HCT116 (cell line): Measurements from ENCODE around the gene FAM170B. TPM values are rescaled to one million over a fixed set of nuclear protein-coding genes. Genes with fewer than 3 reads are reported as not detected.

Experiments
- ATAC-seq: fragments of 200-7000 bp; cut with Tn5 transposase; 2 replicates; pipeline ENCODE4 v1.9.1; 2020; ENCODE audit warnings: mild to moderate bottlenecking, moderate library complexity
- BruUV-seq: library from RNA; stranded (reverse); fragments of 400-500 nt; replicated peaks from 2 replicates; lab custom pipeline; 2021; lab: Mats Ljungman, UMichigan
- CTCF ChIA-PET: fragments of 300-600 bp; sonication (Branson Sonifier 250); formaldehyde crosslinking; loops from one replicate; lab custom pipeline; 2021; ENCODE audit warnings: antibody characterized with exemption; lab: Charles Lee
- POLR2A ChIA-PET: fragments of 300-600, 350-600 bp; sonication (Branson Sonifier 250); formaldehyde crosslinking; loops from one replicate; lab custom pipeline; 2021; ENCODE audit warnings: antibody characterized with exemption; lab: Charles Lee
- RAD21 ChIA-PET, 2 experiments: fragments of 300-600 bp; sonication (Branson Sonifier 250); formaldehyde crosslinking; loops; one replicate each; lab custom pipeline; 2023; ENCODE audit warnings: low total read pairs in 2 of 2; ENCODE audit not compliant: uncharacterized antibody in 2 of 2, unreplicated experiment in 2 of 2, low non-redundant PET in 1 of 2; lab: Charles Lee
- DNase-seq: peaks from one replicate; pipeline ENCODE4 v3.0.0-alpha.2; 2010; ENCODE audit warnings: low read depth, low spot score
- H2AFZ ChIP-seq: fragments of 200-600 bp; shearing (Covaris generic), sonication (generic); 2 replicates; pipeline ENCODE4 v1.6.1; 2017; ENCODE audit warnings: low read depth, mixed run types, mixed read lengths, antibody characterized with exemption, low read length; ENCODE audit not compliant: poor library complexity, severe bottlenecking
- H3K27ac ChIP-seq: 2 replicates; pipeline ENCODE4 v1.5.1; 2012; ENCODE audit warnings: low read depth, low read length
- H3K27me3 ChIP-seq: fragments of 200-600 bp; sonication (generic); 2 replicates; pipeline ENCODE4 v1.6.1; 2016; ENCODE audit warnings: mixed run types, low read length, mixed read lengths; ENCODE audit not compliant: insufficient read depth
- H3K36me3 ChIP-seq, 2 experiments: fragments of 200-500 bp in 1 of 2; fragments of 200-600 bp in 1 of 2; sonication (Bioruptor generic) in 1 of 2; sonication (generic) in 1 of 2; 2 replicates each; pipeline versions ENCODE4 v1.5.1 to v1.6.1; 2014 to 2016; ENCODE audit warnings: low read length in 2 of 2, inconsistent platforms in 1 of 2, mixed read lengths in 1 of 2, mixed run types in 1 of 2; ENCODE audit not compliant: insufficient read depth in 2 of 2, control insufficient read depth in 1 of 2
- H3K4me1 ChIP-seq, 2 experiments: fragments of 200-600 bp in 1 of 2; sonication (generic) in 1 of 2; 2 replicates each; pipeline versions ENCODE4 v1.5.1 to v1.6.1; 2012 to 2017; ENCODE audit warnings: low read length in 2 of 2, inconsistent platforms in 1 of 2, mild to moderate bottlenecking in 1 of 2, mixed read lengths in 1 of 2, mixed run types in 1 of 2, moderate library complexity in 1 of 2; ENCODE audit not compliant: insufficient read depth in 2 of 2, control insufficient read depth in 1 of 2
- H3K4me2 ChIP-seq: fragments of 200-600 bp; sonication (generic); 2 replicates; pipeline ENCODE4 v1.6.1; 2017; ENCODE audit warnings: mixed run types, low read length, mixed read lengths
- H3K4me3 ChIP-seq, 2 experiments: fragments of 200-600 bp in 1 of 2; sonication (generic) in 1 of 2; replicated peaks in 1 of 2; 2 replicates each; pipeline ENCODE4 v1.5.1; 2011 to 2016; ENCODE audit warnings: low read length in 2 of 2, control low read depth in 1 of 2, low read depth in 1 of 2, mild to moderate bottlenecking in 1 of 2, mixed read lengths in 1 of 2, mixed run types in 1 of 2
- H3K79me2 ChIP-seq: fragments of 200-600 bp; sonication (generic); 2 replicates; pipeline ENCODE4 v1.6.1; 2017; ENCODE audit warnings: mild to moderate bottlenecking, mixed run types, low read length, moderate library complexity, mixed read lengths; ENCODE audit not compliant: insufficient read depth
- H3K9ac ChIP-seq: fragments of 200-600 bp; sonication (generic); 2 replicates; pipeline ENCODE4 v1.6.1; 2016; ENCODE audit warnings: low read length, mixed read lengths
- H3K9me2 ChIP-seq: fragments of 200-600 bp; sonication (generic), shearing (Covaris generic); 2 replicates; pipeline ENCODE4 v1.6.1; 2017; ENCODE audit warnings: mixed run types, mild to moderate bottlenecking, moderate library complexity; ENCODE audit not compliant: insufficient read depth
- H3K9me3 ChIP-seq, 2 experiments: fragments of 200-500 bp in 1 of 2; fragments of 200-600 bp in 1 of 2; sonication (Bioruptor generic) in 1 of 2; sonication (generic) in 1 of 2; 2 replicates each; pipeline ENCODE4 v1.6.1; 2014 to 2017; ENCODE audit warnings: low read length in 2 of 2, mixed read lengths in 2 of 2, inconsistent platforms in 1 of 2, low read depth in 1 of 2, mild to moderate bottlenecking in 1 of 2, mixed run types in 1 of 2, moderate library complexity in 1 of 2; ENCODE audit not compliant: control insufficient read depth in 1 of 2, insufficient read depth in 1 of 2
- H4K20me1 ChIP-seq: fragments of 200-600 bp; sonication (generic), shearing (Covaris generic); 2 replicates; pipeline ENCODE4 v1.6.1; 2017; ENCODE audit warnings: mixed run types, mild to moderate bottlenecking, moderate library complexity; ENCODE audit not compliant: insufficient read depth
- CBX3 ChIP-seq: IDR thresholded peaks from 2 replicates; pipeline ENCODE4 v1.6.1; 2012; ENCODE audit warnings: low read depth
- CEBPB ChIP-seq: IDR thresholded peaks from 2 replicates; pipeline ENCODE4 v1.6.1; 2012; ENCODE audit warnings: low read depth
- EGR1 ChIP-seq: IDR thresholded peaks from 2 replicates; pipeline ENCODE4 v1.6.1; 2012; ENCODE audit warnings: low read depth
- ELF1 ChIP-seq: IDR thresholded peaks from 2 replicates; pipeline ENCODE4 v1.6.1; 2012; ENCODE audit warnings: low read depth, borderline replicate concordance
- EZH2 ChIP-seq: fragments of 200-600 bp; sonication (generic); IDR thresholded peaks from 2 replicates; pipeline ENCODE4 v1.6.1; 2017; ENCODE audit warnings: antibody characterized with exemption, mixed run types
- JUND ChIP-seq: IDR thresholded peaks from 2 replicates; pipeline ENCODE4 v1.6.1; 2012
- POLR2A ChIP-seq: IDR thresholded peaks from 2 replicates; pipeline ENCODE4 v1.7.0; 2011; ENCODE audit warnings: borderline replicate concordance; ENCODE audit not compliant: insufficient read depth, insufficient read length; ENCODE audit errors: extremely low read depth
- POLR2AphosphoS5 ChIP-seq: IDR thresholded peaks from 2 replicates; pipeline ENCODE4 v1.6.1; 2011; ENCODE audit warnings: mild to moderate bottlenecking, low read depth, low read length, moderate library complexity
- RAD21 ChIP-seq: IDR thresholded peaks from 2 replicates; pipeline ENCODE4 v1.6.1; 2012; ENCODE audit warnings: low read depth, mild to moderate bottlenecking
- SIN3A ChIP-seq: IDR thresholded peaks from 2 replicates; pipeline ENCODE4 v1.6.1; 2012; ENCODE audit warnings: low read depth
- SP1 ChIP-seq: IDR thresholded peaks from 2 replicates; pipeline ENCODE4 v1.6.1; 2012; ENCODE audit warnings: low read depth
- SRF ChIP-seq: IDR thresholded peaks from 2 replicates; pipeline ENCODE4 v1.6.1; 2012; ENCODE audit warnings: low read depth
- ZFX ChIP-seq: fragments of 450-650 bp; IDR thresholded peaks from 2 replicates; pipeline ENCODE4 v1.6.1; 2017
- ZNF274 ChIP-seq: fragments of 200-500 bp; sonication (Bioruptor generic); IDR thresholded peaks from 2 replicates; pipeline ENCODE4 v1.6.1; 2014; ENCODE audit warnings: mild to moderate bottlenecking, low read depth, low read length, inconsistent platforms
- intact Hi-C: fragments of 100-400 bp; cut with micrococcal nuclease; formaldehyde crosslinking; loops from 2 replicates; pipeline ENCODE4 v1.10.0; 2022
- total RNA-seq: library from RNA; stranded (reverse); gene quantifications from one replicate; pipeline ENCODE4 v1.2.1, GENCODE V29; 2021; ENCODE audit not compliant: unreplicated experiment
- TF ChIP-seq, protein P1 (sequence below): IDR thresholded peaks from 2 replicates; pipeline ENCODE4 v1.6.1; 2012
- TF ChIP-seq, protein P2 (sequence below): IDR thresholded peaks from 2 replicates; pipeline ENCODE4 v1.6.1; 2012
- TF ChIP-seq, protein P3 (sequence below): IDR thresholded peaks from 2 replicates; pipeline ENCODE4 v1.6.1; 2011; ENCODE audit warnings: mild to moderate bottlenecking, low read length, moderate library complexity; ENCODE audit not compliant: insufficient replicate concordance; ENCODE audit errors: extremely low read depth
- TF ChIP-seq, protein P4 (sequence below), 3 experiments: fragments of 200-600 bp in 1 of 3; sonication (generic) in 1 of 3; IDR thresholded peaks in 2 of 3; conservative IDR thresholded peaks in 1 of 3; 2 replicates each; pipeline ENCODE4 v1.5.1; 2012 to 2017; ENCODE audit warnings: low read depth in 2 of 3, low read length in 2 of 3, antibody characterized with exemption in 1 of 3, borderline replicate concordance in 1 of 3, control low read depth in 1 of 3, mild to moderate bottlenecking in 1 of 3, mixed read lengths in 1 of 3, mixed run types in 1 of 3, moderate library complexity in 1 of 3; ENCODE audit not compliant: insufficient read depth in 1 of 3

FAM170B gene
- total RNA-seq, 1 experiment from 2014 or later = not detected

DNA sequence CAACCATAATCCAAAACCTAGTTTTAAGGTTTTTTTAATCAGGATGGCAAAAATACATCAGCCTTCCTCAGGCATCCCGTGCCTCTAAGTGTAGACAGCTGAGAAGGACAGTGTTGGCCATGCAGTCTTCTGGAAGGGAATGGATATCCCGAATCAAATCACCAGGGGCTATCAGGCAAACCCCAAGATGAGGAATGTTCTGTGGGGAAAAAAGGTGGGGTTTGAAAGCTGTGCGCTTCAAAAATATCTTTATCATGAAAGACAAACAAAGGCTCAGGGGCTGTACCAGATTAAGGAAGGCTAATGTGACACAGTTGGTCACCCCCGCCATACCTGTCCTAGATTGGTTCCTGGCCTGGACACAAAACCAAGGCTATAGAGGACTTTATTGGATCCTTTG, 49.0 kb upstream of the FAM170B start (continued):
- TF ChIP-seq ELF1 (no peak), SP1 (no peak), ZFX (no peak)
- TF ChIP-seq, protein P1, sequence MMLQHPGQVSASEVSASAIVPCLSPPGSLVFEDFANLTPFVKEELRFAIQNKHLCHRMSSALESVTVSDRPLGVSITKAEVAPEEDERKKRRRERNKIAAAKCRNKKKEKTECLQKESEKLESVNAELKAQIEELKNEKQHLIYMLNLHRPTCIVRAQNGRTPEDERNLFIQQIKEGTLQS = no peak
- TF ChIP-seq, protein P2, sequence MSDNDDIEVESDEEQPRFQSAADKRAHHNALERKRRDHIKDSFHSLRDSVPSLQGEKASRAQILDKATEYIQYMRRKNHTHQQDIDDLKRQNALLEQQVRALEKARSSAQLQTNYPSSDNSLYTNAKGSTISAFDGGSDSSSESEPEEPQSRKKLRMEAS = no peak

DNA sequence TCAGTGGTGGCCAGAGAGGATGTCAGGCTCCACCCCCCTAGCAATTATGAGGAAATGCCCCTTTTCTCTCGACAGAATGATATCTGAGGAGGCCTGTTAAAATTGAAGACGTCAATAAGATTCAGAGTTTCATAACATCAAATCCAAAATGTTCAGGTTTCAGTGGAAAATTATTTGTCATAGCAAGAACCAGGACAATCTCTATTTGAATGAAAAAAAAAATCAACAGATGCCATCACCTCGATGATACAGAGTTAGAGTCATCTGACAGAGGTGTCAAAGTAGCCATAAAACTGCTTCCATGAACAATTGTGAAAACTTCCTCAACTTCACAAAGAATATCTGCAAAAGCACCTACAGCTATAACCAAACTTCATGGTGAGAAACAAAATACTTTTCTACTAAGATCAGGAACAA, 46.6 kb upstream of the FAM170B start:
- Histone ChIP-seq H3K27ac (no peak overlapping the region), H3K27me3 (no peaks in the 10 kb centered on the region; the same call in 1 of the 2 replicates), H3K4me2 (no peak overlapping the region), H3K9ac (no peak overlapping the region), H4K20me1 (no peaks in the 10 kb centered on the region), H3K4me1 (peaks cover 0 to 12% of the 10 kb centered on the region in 2 experiments; a peak in 2 of 4 replicates), H3K4me3 (no peak overlapping the region), H3K9me3 (no peaks in the 10 kb centered on the region), H3K9me2 (no peaks in the 10 kb centered on the region), H2AFZ (peak overlapping the region; percentile 1), H3K36me3 (no peaks in the 10 kb centered on the region), H3K79me2 (no peaks in the 10 kb centered on the region)
- no TSS peak for BruUV-seq
- TF ChIP-seq CBX3 = no peak
- TF ChIP-seq ELF1 = no peak
- TF ChIP-seq SIN3A = no peak
- no peak for TF ChIP-seq POLR2AphosphoS5
- TF ChIP-seq CEBPB = no peak
- no peak for TF ChIP-seq EGR1
- TF ChIP-seq, protein P2 = no peak
- TF ChIP-seq, protein P1 = no peak
- no peak for TF ChIP-seq SRF
- TF ChIP-seq JUND = no peak
- TF ChIP-seq, protein P3, sequence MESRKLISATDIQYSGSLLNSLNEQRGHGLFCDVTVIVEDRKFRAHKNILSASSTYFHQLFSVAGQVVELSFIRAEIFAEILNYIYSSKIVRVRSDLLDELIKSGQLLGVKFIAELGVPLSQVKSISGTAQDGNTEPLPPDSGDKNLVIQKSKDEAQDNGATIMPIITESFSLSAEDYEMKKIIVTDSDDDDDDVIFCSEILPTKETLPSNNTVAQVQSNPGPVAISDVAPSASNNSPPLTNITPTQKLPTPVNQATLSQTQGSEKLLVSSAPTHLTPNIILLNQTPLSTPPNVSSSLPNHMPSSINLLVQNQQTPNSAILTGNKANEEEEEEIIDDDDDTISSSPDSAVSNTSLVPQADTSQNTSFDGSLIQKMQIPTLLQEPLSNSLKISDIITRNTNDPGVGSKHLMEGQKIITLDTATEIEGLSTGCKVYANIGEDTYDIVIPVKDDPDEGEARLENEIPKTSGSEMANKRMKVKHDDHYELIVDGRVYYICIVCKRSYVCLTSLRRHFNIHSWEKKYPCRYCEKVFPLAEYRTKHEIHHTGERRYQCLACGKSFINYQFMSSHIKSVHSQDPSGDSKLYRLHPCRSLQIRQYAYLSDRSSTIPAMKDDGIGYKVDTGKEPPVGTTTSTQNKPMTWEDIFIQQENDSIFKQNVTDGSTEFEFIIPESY = no peak
- TF ChIP-seq EZH2 = no peak
- TF ChIP-seq, protein P4, sequence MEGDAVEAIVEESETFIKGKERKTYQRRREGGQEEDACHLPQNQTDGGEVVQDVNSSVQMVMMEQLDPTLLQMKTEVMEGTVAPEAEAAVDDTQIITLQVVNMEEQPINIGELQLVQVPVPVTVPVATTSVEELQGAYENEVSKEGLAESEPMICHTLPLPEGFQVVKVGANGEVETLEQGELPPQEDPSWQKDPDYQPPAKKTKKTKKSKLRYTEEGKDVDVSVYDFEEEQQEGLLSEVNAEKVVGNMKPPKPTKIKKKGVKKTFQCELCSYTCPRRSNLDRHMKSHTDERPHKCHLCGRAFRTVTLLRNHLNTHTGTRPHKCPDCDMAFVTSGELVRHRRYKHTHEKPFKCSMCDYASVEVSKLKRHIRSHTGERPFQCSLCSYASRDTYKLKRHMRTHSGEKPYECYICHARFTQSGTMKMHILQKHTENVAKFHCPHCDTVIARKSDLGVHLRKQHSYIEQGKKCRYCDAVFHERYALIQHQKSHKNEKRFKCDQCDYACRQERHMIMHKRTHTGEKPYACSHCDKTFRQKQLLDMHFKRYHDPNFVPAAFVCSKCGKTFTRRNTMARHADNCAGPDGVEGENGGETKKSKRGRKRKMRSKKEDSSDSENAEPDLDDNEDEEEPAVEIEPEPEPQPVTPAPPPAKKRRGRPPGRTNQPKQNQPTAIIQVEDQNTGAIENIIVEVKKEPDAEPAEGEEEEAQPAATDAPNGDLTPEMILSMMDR (IDR thresholded peaks at IDR 0.05 in 2 of 3, conservative IDR thresholded peaks at IDR 0.05 in 1 of 3; ENCODE audit: borderline replicate concordance in 1 of 3, insufficient read depth in 1 of 3, low read depth in 2 of 3, low read length in 2 of 3) = no peak
- TF ChIP-seq RAD21 = no peak
- no peak for TF ChIP-seq ZNF274
- TF ChIP-seq POLR2A = no peak
- no peak for TF ChIP-seq SP1
- ChIA-PET CTCF (no interaction called here), POLR2A (no interaction called here), RAD21 (no interaction called here)
- ATAC-seq (no peak), DNase-seq (no peak)
- intact Hi-C loops = no loop called here
